Mucosa of rectum (tissue), 2 donors: ENCODE measurements around the gene SPATA46.

ENCODE experiments used
- H3K27ac ChIP-seq, 2 donors: one replicate each; pipeline ENCODE4 v1.7.0; 2013; ENCODE audit warnings: inconsistent platforms in 2 of 2, low read depth in 2 of 2, low read length in 2 of 2
- H3K27me3 ChIP-seq, 2 donors: one replicate each; pipeline ENCODE4 v1.7.0; 2013; ENCODE audit warnings: low read length in 2 of 2; ENCODE audit not compliant: control insufficient read depth in 2 of 2, insufficient read depth in 2 of 2
- H3K36me3 ChIP-seq, 2 donors: one replicate each; pipeline ENCODE4 v1.7.0; 2013; ENCODE audit warnings: low read length in 2 of 2; ENCODE audit not compliant: control insufficient read depth in 2 of 2, insufficient read depth in 2 of 2
- H3K4me1 ChIP-seq, 2 donors: one replicate each; pipeline ENCODE4 v1.7.0; 2013; ENCODE audit warnings: low read length in 2 of 2, mild to moderate bottlenecking in 1 of 2; ENCODE audit not compliant: control insufficient read depth in 2 of 2, insufficient read depth in 2 of 2
- H3K4me3 ChIP-seq, 2 donors: one replicate each; pipeline ENCODE4 v1.7.0; 2013; ENCODE audit warnings: low read length in 2 of 2
- H3K9ac ChIP-seq, 2 donors: one replicate each; pipeline ENCODE4 v1.7.0; 2013; ENCODE audit warnings: low read length in 2 of 2, low read depth in 1 of 2, mild to moderate bottlenecking in 1 of 2
- H3K9me3 ChIP-seq, 2 donors: one replicate each; pipeline ENCODE4 v1.7.0; 2013; ENCODE audit warnings: low read length in 2 of 2; ENCODE audit not compliant: control insufficient read depth in 2 of 2
- donor health status: healthy.
- donor health status: Normal muscosa, but diverticular disease.

SPATA46 gene

GRCh38 chr1:162342452-162342983 lies 34.1 kb downstream of the SPATA46 start:
- Histone ChIP-seq H3K9me3 (no peaks in the 10 kb centered on the region), H3K36me3 (no peaks in the 10 kb centered on the region), H3K27ac (no peak overlapping the region), H3K4me1 (no peaks in the 10 kb centered on the region), H3K27me3 (no peaks in the 10 kb centered on the region), H3K4me3 (no peak overlapping the region), H3K9ac (no peak overlapping the region)

GRCh38 chr1:162336621-162337285 lies 39.9 kb downstream of the SPATA46 start:
- H3K27ac ChIP-seq = no peak overlapping the region
- H3K4me3 ChIP-seq = no peak overlapping the region
- H3K27me3 ChIP-seq = peaks cover 0 to 2% of the 10 kb centered on the region in 2 donors
- no peaks in the 10 kb centered on the region for H3K9me3 ChIP-seq
- peaks cover 0 to 6% of the 10 kb centered on the region in 2 donors for H3K36me3 ChIP-seq
- H3K4me1 ChIP-seq = no peaks in the 10 kb centered on the region
- no peak overlapping the region for H3K9ac ChIP-seq

GRCh38 chr1:162335126-162335525 lies 41.5 kb downstream of the SPATA46 start:
- H3K9me3 ChIP-seq = no peaks in the 10 kb centered on the region
- H3K4me3 ChIP-seq = no peak overlapping the region
- no peak overlapping the region for H3K9ac ChIP-seq
- H3K4me1 ChIP-seq = no peaks in the 10 kb centered on the region
- H3K27me3 ChIP-seq = peaks cover 0 to 2% of the 10 kb centered on the region in 2 donors
- no peak overlapping the region for H3K27ac ChIP-seq
- H3K36me3 ChIP-seq = peaks cover 0 to 6% of the 10 kb centered on the region in 2 donors

GRCh38 chr1:162333991-162334390 lies 42.7 kb downstream of the SPATA46 start:
- Histone ChIP-seq H3K4me3 (no peak overlapping the region), H3K27me3 (peaks cover 0 to 2% of the 10 kb centered on the region in 2 donors), H3K9me3 (no peaks in the 10 kb centered on the region), H3K4me1 (no peaks in the 10 kb centered on the region), H3K36me3 (peaks cover 0 to 6% of the 10 kb centered on the region in 2 donors), H3K9ac (no peak overlapping the region), H3K27ac (no peak overlapping the region)

GRCh38 chr1:162329826-162330225 lies 46.8 kb downstream of the SPATA46 start:
- Histone ChIP-seq H3K9ac (no peak overlapping the region), H3K4me3 (no peak overlapping the region), H3K36me3 (peaks cover 0 to 6% of the 10 kb centered on the region in 2 donors), H3K4me1 (no peaks in the 10 kb centered on the region), H3K27ac (no peak overlapping the region), H3K27me3 (peaks cover 0 to 2% of the 10 kb centered on the region in 2 donors), H3K9me3 (no peaks in the 10 kb centered on the region)

GRCh38 chr1:162328512-162328911 lies 48.1 kb downstream of the SPATA46 start:
- Histone ChIP-seq H3K4me1 (no peaks in the 10 kb centered on the region), H3K27ac (no peak overlapping the region), H3K9ac (no peak overlapping the region), H3K36me3 (peaks cover 0 to 5% of the 10 kb centered on the region in 2 donors), H3K27me3 (peaks cover 0 to 2% of the 10 kb centered on the region in 2 donors), H3K9me3 (no peaks in the 10 kb centered on the region), H3K4me3 (no peak overlapping the region)

- no peaks in the 10 kb centered on the region for H3K27me3 ChIP-seq
- H3K9me3 ChIP-seq = no peaks in the 10 kb centered on the region
- no peaks in the 10 kb centered on the region for H3K4me1 ChIP-seq
- H3K9ac ChIP-seq = no peak overlapping the region
- no peak overlapping the region for H3K4me3 ChIP-seq
- H3K27ac ChIP-seq = no peak overlapping the region
- H3K36me3 ChIP-seq = no peaks in the 10 kb centered on the region
Observed at GRCh38 chr1:162327788-162328165, 48.9 kb downstream of the SPATA46 start.

- Histone ChIP-seq H3K4me3 (no peak overlapping the region), H3K9ac (no peak overlapping the region), H3K36me3 (no peaks in the 10 kb centered on the region), H3K27me3 (no peaks in the 10 kb centered on the region), H3K4me1 (no peaks in the 10 kb centered on the region), H3K27ac (no peak overlapping the region), H3K9me3 (no peaks in the 10 kb centered on the region)
Observed at GRCh38 chr1:162327144-162327787, 49.4 kb downstream of the SPATA46 start.

- no peaks in the 10 kb centered on the region for H3K36me3 ChIP-seq
- no peaks in the 10 kb centered on the region for H3K27me3 ChIP-seq
- no peak overlapping the region for H3K9ac ChIP-seq
- H3K4me1 ChIP-seq = no peaks in the 10 kb centered on the region
- H3K9me3 ChIP-seq = no peaks in the 10 kb centered on the region
- no peak overlapping the region for H3K4me3 ChIP-seq
- no peak overlapping the region for H3K27ac ChIP-seq
Observed at GRCh38 chr1:162326559-162326958, 50.1 kb downstream of the SPATA46 start.

- H3K27ac ChIP-seq = no peak overlapping the region
- no peak overlapping the region for H3K9ac ChIP-seq
- H3K4me1 ChIP-seq = no peaks in the 10 kb centered on the region
- H3K9me3 ChIP-seq = no peaks in the 10 kb centered on the region
- no peaks in the 10 kb centered on the region for H3K27me3 ChIP-seq
- no peaks in the 10 kb centered on the region for H3K36me3 ChIP-seq
- no peak overlapping the region for H3K4me3 ChIP-seq
Observed at GRCh38 chr1:162324396-162324795, 52.3 kb downstream of the SPATA46 start.
